Osteoblast (primary cell): ENCODE measurements around the gene MIDN. TPM values are rescaled to one million over a fixed set of nuclear protein-coding genes. Genes with fewer than 3 reads are reported as not detected.
"Not testable (repeated sequence)": the region's sequence is repeated elsewhere in the genome, so short reads cannot be mapped to it uniquely, and the experiment has no call there.

Source experiments
- DNase-seq: peaks from one replicate; pipeline ENCODE4 v3.0.0; 2011; ENCODE audit warnings: low spot score, mixed read lengths; ENCODE audit not compliant: insufficient read length; ENCODE audit errors: missing footprints
- H2AFZ ChIP-seq: 2 replicates; pipeline ENCODE4 v1.6.0; 2011; ENCODE audit warnings: mild to moderate bottlenecking, low read length
- H3K27ac ChIP-seq: 2 replicates; pipeline ENCODE4 v1.5.1; 2011; ENCODE audit warnings: mild to moderate bottlenecking, low read depth, low read length, moderate library complexity
- H3K27me3 ChIP-seq: 2 replicates; pipeline ENCODE4 v1.6.0; 2012; ENCODE audit warnings: mild to moderate bottlenecking, control low read depth, inconsistent platforms, low read length, moderate library complexity; ENCODE audit not compliant: insufficient read depth
- H3K36me3 ChIP-seq: 2 replicates; pipeline ENCODE4 v1.5.1; 2011; ENCODE audit warnings: mild to moderate bottlenecking, low read length, control low read depth, moderate library complexity; ENCODE audit not compliant: insufficient read depth
- H3K4me1 ChIP-seq: 2 replicates; pipeline ENCODE4 v1.5.1; 2011; ENCODE audit warnings: mild to moderate bottlenecking, low read length, control low read depth, moderate library complexity; ENCODE audit not compliant: insufficient read depth
- H3K4me2 ChIP-seq: 2 replicates; pipeline ENCODE4 v1.6.0; 2011; ENCODE audit warnings: mild to moderate bottlenecking, low read length; ENCODE audit not compliant: insufficient read depth
- H3K4me3 ChIP-seq: fragments of 200-600 bp; sonication (generic); 3 replicates; pipeline ENCODE4 v1.5.1; 2012; ENCODE audit warnings: mild to moderate bottlenecking, low read length, inconsistent platforms; ENCODE audit not compliant: insufficient read depth
- H3K79me2 ChIP-seq: 2 replicates; pipeline ENCODE4 v1.6.0; 2012; ENCODE audit warnings: mild to moderate bottlenecking, low read length, control low read depth, inconsistent platforms; ENCODE audit not compliant: insufficient read depth
- H3K9me3 ChIP-seq: 2 replicates; pipeline ENCODE4 v1.5.1; 2011; ENCODE audit warnings: low read depth, low read length, control low read depth
- H4K20me1 ChIP-seq: 2 replicates; pipeline ENCODE4 v1.6.0; 2012; ENCODE audit warnings: mild to moderate bottlenecking, low read length, control low read depth; ENCODE audit not compliant: insufficient read depth
- total RNA-seq: library from RNA; depleted of rRNA; stranded (reverse); fragments of >200 nt; gene quantifications from 2 replicates; pipeline ENCODE4 v1.2.3, GENCODE V29; 2012
- TF ChIP-seq, protein P1 (sequence below): IDR thresholded peaks from 2 replicates; pipeline ENCODE4 v1.5.1; 2011; ENCODE audit warnings: mild to moderate bottlenecking, low read depth, low read length, moderate library complexity; ENCODE audit errors: extremely low read depth

The MIDN gene
- total RNA-seq, 1 donor: 19.9 TPM

DNA sequence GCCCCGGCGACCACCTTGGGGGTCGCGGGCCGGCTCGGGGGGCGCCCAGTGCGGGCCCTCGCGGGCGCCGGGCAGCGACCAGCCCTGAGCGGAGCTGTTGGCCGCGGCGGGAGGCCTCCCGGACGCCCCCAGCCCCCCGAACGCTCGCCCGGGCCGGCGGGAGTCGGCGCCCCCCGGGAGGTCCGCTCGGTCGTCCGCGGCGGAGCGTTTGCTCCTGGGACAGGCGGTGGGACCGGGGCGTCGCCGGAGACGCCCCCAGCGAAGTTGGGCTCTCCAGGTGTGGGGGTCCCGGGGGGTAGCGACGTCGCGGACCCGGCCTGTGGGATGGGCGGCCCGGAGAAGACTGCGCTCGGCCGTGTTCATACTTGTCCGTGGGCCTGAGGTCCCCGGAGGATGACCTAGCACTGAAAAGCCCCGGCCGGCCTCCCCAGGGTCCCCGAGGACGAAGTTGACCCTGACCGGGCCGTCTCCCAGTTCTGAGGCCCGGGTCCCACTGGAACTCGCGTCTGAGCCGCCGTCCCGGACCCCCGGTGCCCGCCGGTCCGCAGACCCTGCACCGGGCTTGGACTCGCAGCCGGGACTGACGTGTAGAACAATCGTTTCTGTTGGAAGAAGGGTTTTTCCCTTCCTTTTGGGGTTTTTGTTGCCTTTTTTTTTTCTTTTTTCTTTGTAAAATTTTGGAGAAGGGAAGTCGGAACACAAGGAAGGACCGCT lies 42.1 kb upstream of the MIDN start:
- Histone ChIP-seq H3K27me3 (no peaks in the 10 kb centered on the region), H3K4me3 (peak overlapping the region; percentile 90), H4K20me1 (peaks cover 20% of the 10 kb centered on the region), H3K4me1 (peaks cover 24% of the 10 kb centered on the region), H3K79me2 (peaks cover 50% of the 10 kb centered on the region), H2AFZ (no peak overlapping the region), H3K9me3 (no peaks in the 10 kb centered on the region), H3K36me3 (peaks cover 12% of the 10 kb centered on the region), H3K27ac (peak overlapping the region; percentile 79), H3K4me2 (peak overlapping the region; percentile 98)
- TF ChIP-seq, protein P1, sequence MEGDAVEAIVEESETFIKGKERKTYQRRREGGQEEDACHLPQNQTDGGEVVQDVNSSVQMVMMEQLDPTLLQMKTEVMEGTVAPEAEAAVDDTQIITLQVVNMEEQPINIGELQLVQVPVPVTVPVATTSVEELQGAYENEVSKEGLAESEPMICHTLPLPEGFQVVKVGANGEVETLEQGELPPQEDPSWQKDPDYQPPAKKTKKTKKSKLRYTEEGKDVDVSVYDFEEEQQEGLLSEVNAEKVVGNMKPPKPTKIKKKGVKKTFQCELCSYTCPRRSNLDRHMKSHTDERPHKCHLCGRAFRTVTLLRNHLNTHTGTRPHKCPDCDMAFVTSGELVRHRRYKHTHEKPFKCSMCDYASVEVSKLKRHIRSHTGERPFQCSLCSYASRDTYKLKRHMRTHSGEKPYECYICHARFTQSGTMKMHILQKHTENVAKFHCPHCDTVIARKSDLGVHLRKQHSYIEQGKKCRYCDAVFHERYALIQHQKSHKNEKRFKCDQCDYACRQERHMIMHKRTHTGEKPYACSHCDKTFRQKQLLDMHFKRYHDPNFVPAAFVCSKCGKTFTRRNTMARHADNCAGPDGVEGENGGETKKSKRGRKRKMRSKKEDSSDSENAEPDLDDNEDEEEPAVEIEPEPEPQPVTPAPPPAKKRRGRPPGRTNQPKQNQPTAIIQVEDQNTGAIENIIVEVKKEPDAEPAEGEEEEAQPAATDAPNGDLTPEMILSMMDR: no peak
- DNase-seq: no peak

DNA sequence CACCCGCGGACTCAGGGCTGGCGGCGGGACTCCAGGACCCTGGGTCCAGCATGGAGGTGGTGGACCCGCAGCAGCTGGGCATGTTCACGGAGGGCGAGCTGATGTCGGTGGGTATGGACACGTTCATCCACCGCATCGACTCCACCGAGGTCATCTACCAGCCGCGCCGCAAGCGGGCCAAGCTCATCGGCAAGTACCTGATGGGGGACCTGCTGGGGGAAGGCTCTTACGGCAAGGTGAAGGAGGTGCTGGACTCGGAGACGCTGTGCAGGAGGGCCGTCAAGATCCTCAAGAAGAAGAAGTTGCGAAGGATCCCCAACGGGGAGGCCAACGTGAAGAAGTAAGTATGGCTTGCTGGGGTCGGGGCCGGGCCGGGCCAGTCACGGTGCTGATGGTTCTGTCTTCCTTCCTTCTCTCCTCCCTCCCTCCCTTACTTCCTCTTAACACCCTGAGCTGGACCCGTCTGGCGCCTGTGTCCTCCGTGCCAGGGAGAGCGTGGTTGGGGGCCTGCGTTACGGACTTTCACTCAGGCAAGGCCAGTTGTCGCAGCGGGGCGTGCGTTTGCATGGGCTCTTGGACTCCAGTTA lies 41.4 kb upstream of the MIDN start:
- peak overlapping the region; percentile 79 for H3K27ac ChIP-seq
- H3K9me3 ChIP-seq: no peaks in the 10 kb centered on the region
- no peaks in the 10 kb centered on the region for H3K27me3 ChIP-seq
- peak; percentile 88 for DNase-seq
- TF ChIP-seq, protein P1: no peak
- peaks cover 56% of the 10 kb centered on the region for H3K79me2 ChIP-seq
- peaks cover 31% of the 10 kb centered on the region for H3K4me1 ChIP-seq
- peak overlapping the region; percentile 98 for H3K4me2 ChIP-seq
- no peak overlapping the region for H2AFZ ChIP-seq
- H3K36me3 ChIP-seq: peaks cover 12% of the 10 kb centered on the region
- peaks cover 20% of the 10 kb centered on the region for H4K20me1 ChIP-seq
- peak overlapping the region; percentile 90 for H3K4me3 ChIP-seq

DNA sequence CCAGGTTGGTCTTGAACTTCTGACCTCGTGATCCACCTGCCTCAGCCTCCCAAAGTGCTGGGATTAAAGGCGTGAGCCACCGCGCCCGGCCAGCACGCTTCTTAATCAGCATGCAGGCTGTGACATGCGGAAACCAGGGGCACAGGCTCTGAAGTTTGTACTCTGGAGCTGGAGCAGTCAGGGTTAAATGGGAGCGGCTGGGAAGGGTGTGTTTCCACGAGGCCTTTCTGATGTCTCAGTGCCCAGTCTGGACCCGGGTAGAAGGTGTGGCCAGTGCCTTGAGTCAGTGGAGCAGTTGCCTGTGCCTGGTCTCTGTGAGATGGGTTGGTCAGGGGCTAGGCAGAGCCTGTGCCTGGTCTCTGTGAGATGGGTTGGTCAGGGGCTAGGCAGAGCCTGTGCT lies 39.6 kb upstream of the MIDN start:
- not testable (repeated sequence) for H3K4me2 ChIP-seq, H2AFZ ChIP-seq, H3K27me3 ChIP-seq, H3K27ac ChIP-seq, H3K4me3 ChIP-seq, H3K9me3 ChIP-seq
- Histone ChIP-seq H3K4me1 (peaks cover 33% of the 10 kb centered on the region), H4K20me1 (peaks cover 20% of the 10 kb centered on the region), H3K79me2 (peaks cover 73% of the 10 kb centered on the region), H3K36me3 (peaks cover 15% of the 10 kb centered on the region)
- DNase-seq: peak; percentile 87

DNA sequence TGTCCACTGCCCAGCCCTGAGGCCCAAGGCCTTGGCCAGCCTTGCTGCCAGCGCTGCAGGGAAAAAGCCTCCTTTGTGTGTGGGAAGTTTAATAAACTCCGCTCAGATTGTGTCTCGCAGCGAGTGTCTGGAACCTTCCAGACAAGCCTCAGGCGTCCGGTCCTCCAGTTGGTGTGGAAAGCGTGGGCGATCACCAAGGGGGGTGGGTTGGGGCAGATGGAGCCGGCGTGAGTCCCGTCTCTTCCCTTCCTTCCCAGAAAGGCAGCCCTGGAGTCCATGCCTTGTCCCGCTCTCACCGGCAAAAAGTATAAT lies 38.2 kb upstream of the MIDN start:
- H3K4me1 ChIP-seq: peaks cover 44% of the 10 kb centered on the region
- H2AFZ ChIP-seq: no peak overlapping the region
- no peaks in the 10 kb centered on the region for H3K27me3 ChIP-seq
- peaks cover 20% of the 10 kb centered on the region for H4K20me1 ChIP-seq
- peak overlapping the region; percentile 45 for H3K27ac ChIP-seq
- H3K36me3 ChIP-seq: peaks cover 15% of the 10 kb centered on the region
- peaks cover 87% of the 10 kb centered on the region for H3K79me2 ChIP-seq
- H3K4me3 ChIP-seq: no peak overlapping the region
- DNase-seq: peak; percentile 15
- H3K9me3 ChIP-seq: no peaks in the 10 kb centered on the region
- no peak overlapping the region for H3K4me2 ChIP-seq
- TF ChIP-seq, protein P1: no peak
